Body of pancreas (tissue), 4 donors: ENCODE measurements around the gene RPS25.

Experiments used
- POLR2A ChIP-seq, 3 donors: fragments of 450-650 bp; IDR thresholded peaks; one replicate each; pipeline ENCODE4 v1.6.1; 2016; ENCODE audit warnings: antibody characterized with exemption in 3 of 3, mild to moderate bottlenecking in 2 of 3
- TF ChIP-seq, protein P1 (sequence below), 7 experiments: fragments of 450-650 bp in 4 of 7; fragments of 200-600 bp in 3 of 7; sonication (generic) in 3 of 7; IDR thresholded peaks; one replicate each; pipeline ENCODE4 v1.5.1; 2016 to 2019; ENCODE audit warnings: antibody characterized with exemption in 7 of 7

DNA sequence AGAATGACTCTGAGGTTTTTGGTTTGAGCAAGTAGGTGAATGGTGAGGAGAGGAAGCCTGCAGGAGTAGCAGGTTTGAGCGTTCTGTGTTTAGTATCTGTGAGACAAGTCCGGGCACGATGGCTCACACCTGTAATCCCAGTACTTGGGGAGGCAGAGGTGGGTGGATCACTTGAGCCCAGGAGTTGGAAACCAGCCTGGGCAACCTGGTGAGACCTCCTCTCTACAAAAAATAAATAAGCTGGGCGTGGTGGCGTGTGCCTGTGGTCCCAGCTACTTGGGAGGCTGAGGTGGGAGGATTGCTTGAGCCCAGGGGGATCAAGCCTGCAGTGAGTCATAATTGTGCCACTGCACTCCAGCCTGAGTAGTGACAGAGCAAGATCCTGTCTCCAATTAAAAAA lies 29.9 kb downstream of the RPS25 start:
- TF ChIP-seq, protein P1, sequence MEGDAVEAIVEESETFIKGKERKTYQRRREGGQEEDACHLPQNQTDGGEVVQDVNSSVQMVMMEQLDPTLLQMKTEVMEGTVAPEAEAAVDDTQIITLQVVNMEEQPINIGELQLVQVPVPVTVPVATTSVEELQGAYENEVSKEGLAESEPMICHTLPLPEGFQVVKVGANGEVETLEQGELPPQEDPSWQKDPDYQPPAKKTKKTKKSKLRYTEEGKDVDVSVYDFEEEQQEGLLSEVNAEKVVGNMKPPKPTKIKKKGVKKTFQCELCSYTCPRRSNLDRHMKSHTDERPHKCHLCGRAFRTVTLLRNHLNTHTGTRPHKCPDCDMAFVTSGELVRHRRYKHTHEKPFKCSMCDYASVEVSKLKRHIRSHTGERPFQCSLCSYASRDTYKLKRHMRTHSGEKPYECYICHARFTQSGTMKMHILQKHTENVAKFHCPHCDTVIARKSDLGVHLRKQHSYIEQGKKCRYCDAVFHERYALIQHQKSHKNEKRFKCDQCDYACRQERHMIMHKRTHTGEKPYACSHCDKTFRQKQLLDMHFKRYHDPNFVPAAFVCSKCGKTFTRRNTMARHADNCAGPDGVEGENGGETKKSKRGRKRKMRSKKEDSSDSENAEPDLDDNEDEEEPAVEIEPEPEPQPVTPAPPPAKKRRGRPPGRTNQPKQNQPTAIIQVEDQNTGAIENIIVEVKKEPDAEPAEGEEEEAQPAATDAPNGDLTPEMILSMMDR (IDR thresholded peaks at IDR 0.05) = no peak
- TF ChIP-seq POLR2A (IDR thresholded peaks at IDR 0.05) = no peak
